Measurements from ENCODE around the gene N4BP2L2.

The N4BP2L2 gene

GRCh38 chr13:32447894-32448623, 90.5 kb downstream of the N4BP2L2 start:
- Histone ChIP-seq H3K9me3 (no peaks in the 10 kb centered on the region), H3K27ac (peak overlapping the region; percentile 73), H3K4me1 (ENCODE audit: control insufficient read depth in 1 of 2, insufficient read depth in 1 of 2, low read depth in 1 of 2, low read length in 1 of 2) (peaks cover 20 to 23% of the 10 kb centered on the region in 2 experiments), H3K27me3 (no peaks in the 10 kb centered on the region), H3K36me3 (peaks cover 7% of the 10 kb centered on the region), H3K4me3 (ENCODE audit: low read depth in 1 of 2, low read length in 1 of 2) (no peak overlapping the region)
- TF ChIP-seq CTCF (IDR thresholded peaks at IDR 0.05) = no peak

GRCh38 chr13:32446773-32447465, 91.7 kb downstream of the N4BP2L2 start:
- no peak for TF ChIP-seq CTCF (IDR thresholded peaks at IDR 0.05)
- peaks cover 20 to 23% of the 10 kb centered on the region in 2 experiments for H3K4me1 ChIP-seq (ENCODE audit: control insufficient read depth in 1 of 2, insufficient read depth in 1 of 2, low read depth in 1 of 2, low read length in 1 of 2)
- H3K4me3 ChIP-seq (ENCODE audit: low read depth in 1 of 2, low read length in 1 of 2) = no peak overlapping the region
- H3K27ac ChIP-seq = peak overlapping the region; percentile 73
- peaks cover 10% of the 10 kb centered on the region for H3K36me3 ChIP-seq
- H3K27me3 ChIP-seq = no peaks in the 10 kb centered on the region
- H3K9me3 ChIP-seq = no peaks in the 10 kb centered on the region

GRCh38 chr13:32446220-32446619, 92.4 kb downstream of the N4BP2L2 start:
- no peak for TF ChIP-seq CTCF (IDR thresholded peaks at IDR 0.05)
- Histone ChIP-seq H3K27me3 (no peaks in the 10 kb centered on the region), H3K4me1 (ENCODE audit: control insufficient read depth in 1 of 2, insufficient read depth in 1 of 2, low read depth in 1 of 2, low read length in 1 of 2) (peaks cover 20 to 23% of the 10 kb centered on the region in 2 experiments), H3K36me3 (peaks cover 10% of the 10 kb centered on the region), H3K27ac (peak overlapping the region; percentile 73), H3K4me3 (ENCODE audit: low read depth in 1 of 2, low read length in 1 of 2) (no peak overlapping the region), H3K9me3 (no peaks in the 10 kb centered on the region)

- H3K4me3 ChIP-seq (ENCODE audit: low read depth in 1 of 2, low read length in 1 of 2) = no peak overlapping the region
- H3K9me3 ChIP-seq = no peaks in the 10 kb centered on the region
- no peak overlapping the region for H3K27ac ChIP-seq
- H3K36me3 ChIP-seq = peaks cover 15% of the 10 kb centered on the region
- H3K4me1 ChIP-seq (ENCODE audit: control insufficient read depth in 1 of 2, insufficient read depth in 1 of 2, low read depth in 1 of 2, low read length in 1 of 2) = peaks cover 20 to 23% of the 10 kb centered on the region in 2 experiments
- no peak for TF ChIP-seq CTCF (IDR thresholded peaks at IDR 0.05)
- H3K27me3 ChIP-seq = no peaks in the 10 kb centered on the region
Measured at GRCh38 chr13:32445461-32445860, 93.1 kb downstream of the N4BP2L2 start.

GRCh38 chr13:32443111-32443510, 95.5 kb downstream of the N4BP2L2 start:
- peaks cover 18% of the 10 kb centered on the region for H3K36me3 ChIP-seq
- H3K27ac ChIP-seq = no peak overlapping the region
- peaks cover 20 to 23% of the 10 kb centered on the region in 2 experiments for H3K4me1 ChIP-seq (ENCODE audit: control insufficient read depth in 1 of 2, insufficient read depth in 1 of 2, low read depth in 1 of 2, low read length in 1 of 2)
- no peak for TF ChIP-seq CTCF (IDR thresholded peaks at IDR 0.05)
- no peaks in the 10 kb centered on the region for H3K9me3 ChIP-seq
- H3K27me3 ChIP-seq = no peaks in the 10 kb centered on the region
- no peak overlapping the region for H3K4me3 ChIP-seq (ENCODE audit: low read depth in 1 of 2, low read length in 1 of 2)

All from neutrophil (primary cell).